ENCODE data around the gene WNT3.

GRCh38 chr17:46733837-46734475 lies 84.5 kb downstream of the WNT3 start:
- no peak for TF ChIP-seq MYC (IDR thresholded peaks at IDR 0.05; ENCODE audit: borderline replicate concordance, low read length)
- TF ChIP-seq RFX5 (IDR thresholded peaks at IDR 0.05) = no peak
- TF ChIP-seq FOXS1 (CRISPR knock-in tag; IDR thresholded peaks at IDR 0.05) = no peak
- TF ChIP-seq REST (IDR thresholded peaks at IDR 0.05) = no peak
- no peak for TF ChIP-seq CBX8 (IDR thresholded peaks at IDR 0.05)

Measured in A549 (cell line).